Karpas-422 (cell line): ENCODE measurements around the gene ZG16B. TPM values are rescaled to one million over a fixed set of nuclear protein-coding genes. Genes with fewer than 3 reads are reported as not detected.

Experiments
- DNase-seq: peaks from one replicate; pipeline ENCODE4 v3.0.0-alpha.2; 2015
- H2AFZ ChIP-seq: fragments of 200-600 bp; sonication (generic); 2 replicates; pipeline ENCODE4 v1.6.1; 2014; ENCODE audit warnings: antibody characterized with exemption, low read length, mixed read lengths
- H3K27ac ChIP-seq: fragments of 200-600 bp; sonication (generic); 2 replicates; pipeline ENCODE4 v1.5.1; 2014; ENCODE audit warnings: mild to moderate bottlenecking, low read length, moderate library complexity
- H3K27me3 ChIP-seq: fragments of 200-600 bp; sonication (generic); 2 replicates; pipeline ENCODE4 v1.6.1; 2014; ENCODE audit warnings: low read length, mixed read lengths
- H3K36me3 ChIP-seq: fragments of 200-600 bp; sonication (generic); 2 replicates; pipeline ENCODE4 v1.6.1; 2014; ENCODE audit warnings: low read length, mixed read lengths; ENCODE audit not compliant: insufficient read depth
- H3K4me1 ChIP-seq: fragments of 200-600 bp; sonication (generic); 2 replicates; pipeline ENCODE4 v1.6.1; 2014; ENCODE audit warnings: mild to moderate bottlenecking, low read length, mixed read lengths
- H3K4me2 ChIP-seq: fragments of 200-600 bp; sonication (generic); 2 replicates; pipeline ENCODE4 v1.6.1; 2014; ENCODE audit warnings: low read length, low read depth, mild to moderate bottlenecking; ENCODE audit not compliant: poor library complexity, severe bottlenecking
- H3K4me3 ChIP-seq: fragments of 200-600 bp; sonication (generic); 2 replicates; pipeline ENCODE4 v1.5.1; 2014; ENCODE audit warnings: mild to moderate bottlenecking, antibody characterized with exemption, low read length, mixed read lengths
- H3K79me2 ChIP-seq: fragments of 200-600 bp; sonication (generic); 2 replicates; pipeline ENCODE4 v1.6.1; 2014; ENCODE audit warnings: mild to moderate bottlenecking, low read length, mixed read lengths
- H3K9ac ChIP-seq: fragments of 200-600 bp; sonication (generic); 2 replicates; pipeline ENCODE4 v1.6.0; 2014; ENCODE audit warnings: low read length
- H3K9me2 ChIP-seq: fragments of 200-600 bp; sonication (generic), shearing (Covaris generic); replicated peaks from 2 replicates; pipeline ENCODE4 v1.6.0; 2014; ENCODE audit warnings: mild to moderate bottlenecking, low read length, moderate library complexity; ENCODE audit not compliant: insufficient read depth
- H3K9me3 ChIP-seq: fragments of 300-700, 200-600 bp; sonication (generic); 2 replicates; pipeline ENCODE4 v1.6.1; 2014; ENCODE audit warnings: low read length, mixed read lengths
- H4K20me1 ChIP-seq: fragments of 200-600 bp; sonication (generic); 2 replicates; pipeline ENCODE4 v1.6.1; 2014; ENCODE audit warnings: mild to moderate bottlenecking, antibody characterized with exemption, low read length, low read depth; ENCODE audit not compliant: insufficient read depth
- total RNA-seq: library from RNA; depleted of rRNA; stranded (reverse); fragments of >200 nt; shearing (Covaris generic); gene quantifications from 2 replicates; pipeline ENCODE4 v1.2.3, GENCODE V29; 2014; ENCODE audit warnings: low replicate concordance

The ZG16B gene
- total RNA-seq, 1 experiment from 2014 or later, result not detected

DNA sequence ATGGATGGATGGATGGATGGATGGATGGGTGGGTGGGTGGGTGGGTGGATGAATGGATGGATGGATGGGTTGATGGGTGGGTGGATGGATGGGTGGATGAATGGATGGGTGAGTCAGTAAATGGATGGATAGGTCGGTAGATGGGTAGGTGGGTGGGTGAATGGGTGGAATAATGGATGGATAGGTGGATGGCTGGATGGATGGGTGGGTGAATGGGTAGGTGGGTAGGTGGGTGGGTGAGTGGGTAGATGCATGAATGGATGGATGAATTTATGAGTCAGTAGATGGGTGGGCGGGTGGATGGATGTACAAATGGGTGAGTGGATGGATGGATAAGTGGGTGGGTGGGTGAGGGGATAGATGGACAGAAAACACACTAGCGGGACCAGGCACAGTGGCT is 4.9 kb downstream of the ZG16B start:
- no peaks in the 10 kb centered on the region for H3K9me3 ChIP-seq
- no peak overlapping the region for H3K27ac ChIP-seq
- no peaks in the 10 kb centered on the region for H3K9me2 ChIP-seq
- no peak overlapping the region for H3K4me2 ChIP-seq
- H3K36me3 ChIP-seq, result no peaks in the 10 kb centered on the region
- no peaks in the 10 kb centered on the region for H3K27me3 ChIP-seq
- DNase-seq, result no peak
- no peaks in the 10 kb centered on the region for H3K4me1 ChIP-seq
- H3K79me2 ChIP-seq, result no peaks in the 10 kb centered on the region
- no peaks in the 10 kb centered on the region for H4K20me1 ChIP-seq
- H3K9ac ChIP-seq, result no peak overlapping the region
- H2AFZ ChIP-seq, result no peak overlapping the region
- no peak overlapping the region for H3K4me3 ChIP-seq

DNA sequence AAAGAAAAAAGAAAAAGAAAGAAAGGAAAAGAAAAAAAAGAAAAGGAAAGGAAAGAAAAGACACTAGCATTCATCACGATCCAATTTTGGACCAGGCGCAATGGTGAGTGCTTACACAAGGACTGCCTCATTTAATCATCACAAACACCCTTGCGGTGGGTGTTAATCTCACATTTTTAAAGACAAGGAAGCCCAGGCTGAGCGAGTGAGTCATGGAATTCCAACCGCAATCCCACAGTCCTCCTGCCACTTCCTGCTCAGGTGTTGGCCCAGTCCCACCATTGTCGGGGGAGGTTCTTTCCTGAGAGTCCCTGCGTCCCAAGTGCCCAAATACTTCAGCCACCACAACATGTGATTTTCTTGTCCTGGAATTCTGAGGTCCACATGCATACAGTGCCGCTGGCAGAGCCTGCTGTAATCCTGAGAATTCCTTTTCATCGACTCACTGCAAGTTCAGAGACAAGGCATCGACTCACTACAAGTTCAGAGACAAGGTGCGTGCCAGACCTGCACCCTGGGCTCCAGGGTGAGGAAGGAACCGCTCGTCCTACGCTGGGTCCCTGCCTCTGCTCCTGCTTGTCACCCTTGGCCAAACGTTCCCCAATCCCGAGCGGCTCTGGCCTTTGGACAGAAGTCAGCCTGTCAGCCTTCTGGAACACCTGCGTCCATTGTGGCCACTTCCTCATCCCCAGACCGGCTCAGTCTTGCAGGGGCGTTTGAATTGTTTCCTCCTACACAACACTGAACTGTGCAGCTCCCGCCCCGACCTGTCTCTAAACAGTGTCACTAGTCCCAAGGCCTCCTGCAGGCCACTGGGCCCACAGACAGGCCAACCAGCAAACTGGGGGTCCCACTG is 5.8 kb downstream of the ZG16B start:
- Histone ChIP-seq H2AFZ (no peak overlapping the region), H4K20me1 (no peaks in the 10 kb centered on the region)
- no peak for DNase-seq

GRCh38 chr16:2836646-2837508 is 6.8 kb downstream of the ZG16B start:
- no peak overlapping the region for H3K27ac ChIP-seq
- H3K9me3 ChIP-seq, result no peaks in the 10 kb centered on the region
- H3K4me3 ChIP-seq, result no peak overlapping the region
- no peak for DNase-seq
- H3K4me2 ChIP-seq, result no peak overlapping the region
- no peak overlapping the region for H3K9ac ChIP-seq
- no peaks in the 10 kb centered on the region for H3K4me1 ChIP-seq
- no peaks in the 10 kb centered on the region for H4K20me1 ChIP-seq
- H3K27me3 ChIP-seq, result no peaks in the 10 kb centered on the region
- no peak overlapping the region for H2AFZ ChIP-seq
- H3K9me2 ChIP-seq, result no peaks in the 10 kb centered on the region
- no peaks in the 10 kb centered on the region for H3K36me3 ChIP-seq
- H3K79me2 ChIP-seq, result no peaks in the 10 kb centered on the region

More for the DNA sequence above, 5.8 kb downstream of the ZG16B start:
- Histone ChIP-seq H3K27me3 (no peaks in the 10 kb centered on the region), H3K36me3 (no peaks in the 10 kb centered on the region), H3K4me3 (no peak overlapping the region), H3K9me2 (no peaks in the 10 kb centered on the region), H3K79me2 (no peaks in the 10 kb centered on the region), H3K27ac (no peak overlapping the region), H3K9ac (no peak overlapping the region), H3K9me3 (no peaks in the 10 kb centered on the region), H3K4me1 (no peaks in the 10 kb centered on the region), H3K4me2 (no peak overlapping the region)

DNA sequence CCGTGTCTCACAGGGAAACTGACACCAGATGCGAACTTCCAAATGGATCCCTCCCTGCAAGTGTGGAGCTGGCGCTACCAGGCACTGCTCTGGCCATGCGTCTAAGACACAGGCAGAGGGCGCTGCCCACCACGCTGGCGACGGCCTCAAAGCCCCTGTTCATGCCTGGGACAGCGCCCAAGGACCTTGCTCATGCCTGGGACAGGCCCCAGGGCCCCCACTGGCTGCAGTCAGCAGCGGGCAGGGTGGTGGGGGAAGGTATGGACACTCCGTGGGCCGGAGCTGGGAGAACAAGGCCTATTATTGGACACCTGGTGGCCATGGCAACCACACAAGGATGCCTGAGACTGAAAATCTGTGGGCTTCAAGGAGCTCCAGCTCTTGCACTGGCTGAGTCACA is 8.8 kb downstream of the ZG16B start:
- H3K79me2 ChIP-seq, result no peaks in the 10 kb centered on the region
- no peak overlapping the region for H2AFZ ChIP-seq
- H3K9ac ChIP-seq, result no peak overlapping the region
- no peak overlapping the region for H3K4me2 ChIP-seq
- no peaks in the 10 kb centered on the region for H3K36me3 ChIP-seq
- no peaks in the 10 kb centered on the region for H3K9me2 ChIP-seq
- no peak overlapping the region for H3K4me3 ChIP-seq
- peak; percentile 88 for DNase-seq
- no peaks in the 10 kb centered on the region for H3K9me3 ChIP-seq
- H3K27ac ChIP-seq, result no peak overlapping the region
- no peaks in the 10 kb centered on the region for H3K27me3 ChIP-seq
- no peaks in the 10 kb centered on the region for H3K4me1 ChIP-seq
- no peaks in the 10 kb centered on the region for H4K20me1 ChIP-seq

GRCh38 chr16:2839650-2840450 is 9.7 kb downstream of the ZG16B start:
- Histone ChIP-seq H3K79me2 (no peaks in the 10 kb centered on the region), H3K4me1 (peaks cover 3% of the 10 kb centered on the region), H3K9ac (no peak overlapping the region), H3K9me2 (no peaks in the 10 kb centered on the region), H3K36me3 (no peaks in the 10 kb centered on the region), H4K20me1 (no peaks in the 10 kb centered on the region), H3K4me3 (no peak overlapping the region), H3K9me3 (no peaks in the 10 kb centered on the region), H3K27ac (no peak overlapping the region), H3K27me3 (no peaks in the 10 kb centered on the region), H3K4me2 (no peak overlapping the region), H2AFZ (no peak overlapping the region)
- no peak for DNase-seq

DNA sequence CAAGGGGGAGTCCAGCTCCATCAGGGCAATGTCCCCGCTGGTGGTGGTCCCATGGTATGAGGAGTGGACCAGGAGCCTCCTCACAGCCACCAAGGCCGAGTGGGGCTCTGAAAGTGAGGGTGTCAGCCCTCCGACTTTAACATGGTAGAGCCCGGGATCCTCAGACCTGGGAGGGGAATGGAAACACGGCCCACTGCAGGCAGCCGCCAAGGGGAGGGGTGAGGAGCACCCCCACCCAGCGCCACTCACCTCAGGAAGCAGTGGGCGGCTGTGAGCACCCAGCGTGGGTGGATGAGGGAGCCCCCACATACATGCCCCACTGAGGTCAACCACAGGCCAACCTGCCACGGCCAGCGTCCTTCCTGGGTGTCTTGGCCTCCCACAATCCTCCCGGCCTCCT is 10.8 kb downstream of the ZG16B start:
- Histone ChIP-seq H2AFZ (no peak overlapping the region), H3K9me3 (no peaks in the 10 kb centered on the region), H3K9me2 (no peaks in the 10 kb centered on the region), H3K4me2 (no peak overlapping the region), H3K9ac (no peak overlapping the region), H3K4me1 (peaks cover 8% of the 10 kb centered on the region), H3K4me3 (no peak overlapping the region), H4K20me1 (no peaks in the 10 kb centered on the region), H3K36me3 (no peaks in the 10 kb centered on the region), H3K79me2 (no peaks in the 10 kb centered on the region), H3K27me3 (no peaks in the 10 kb centered on the region), H3K27ac (no peak overlapping the region)
- DNase-seq, result no peak

GRCh38 chr16:2841606-2842339 is 11.7 kb downstream of the ZG16B start:
- Histone ChIP-seq H2AFZ (no peak overlapping the region), H3K9ac (no peak overlapping the region)

More at GRCh38 chr16:2841606-2842339, 11.7 kb downstream of the ZG16B start:
- peaks cover 8% of the 10 kb centered on the region for H3K4me1 ChIP-seq
- no peak overlapping the region for H3K4me2 ChIP-seq
- H3K27me3 ChIP-seq, result no peaks in the 10 kb centered on the region
- H3K4me3 ChIP-seq, result no peak overlapping the region
- no peaks in the 10 kb centered on the region for H3K36me3 ChIP-seq
- no peaks in the 10 kb centered on the region for H4K20me1 ChIP-seq
- H3K27ac ChIP-seq, result no peak overlapping the region
- no peaks in the 10 kb centered on the region for H3K79me2 ChIP-seq
- no peaks in the 10 kb centered on the region for H3K9me2 ChIP-seq
- DNase-seq, result no peak
- no peaks in the 10 kb centered on the region for H3K9me3 ChIP-seq
